PC-3 (cell line): ENCODE data around the gene CAMK1D.

Experiments
- CTCF ChIP-seq: fragments of 300-600 bp; sonication (generic); conservative IDR thresholded peaks from 2 replicates; pipeline ENCODE4 v1.5.1; 2017; ENCODE audit warnings: antibody characterized with exemption, low read depth, mild to moderate bottlenecking, low read length
- EZH2phosphoT487 ChIP-seq: fragments of 300-600 bp; sonication (generic); IDR thresholded peaks from 2 replicates; pipeline ENCODE4 v1.6.1; 2018; ENCODE audit warnings: mild to moderate bottlenecking, antibody characterized with exemption, low read length, borderline replicate concordance

DNA sequence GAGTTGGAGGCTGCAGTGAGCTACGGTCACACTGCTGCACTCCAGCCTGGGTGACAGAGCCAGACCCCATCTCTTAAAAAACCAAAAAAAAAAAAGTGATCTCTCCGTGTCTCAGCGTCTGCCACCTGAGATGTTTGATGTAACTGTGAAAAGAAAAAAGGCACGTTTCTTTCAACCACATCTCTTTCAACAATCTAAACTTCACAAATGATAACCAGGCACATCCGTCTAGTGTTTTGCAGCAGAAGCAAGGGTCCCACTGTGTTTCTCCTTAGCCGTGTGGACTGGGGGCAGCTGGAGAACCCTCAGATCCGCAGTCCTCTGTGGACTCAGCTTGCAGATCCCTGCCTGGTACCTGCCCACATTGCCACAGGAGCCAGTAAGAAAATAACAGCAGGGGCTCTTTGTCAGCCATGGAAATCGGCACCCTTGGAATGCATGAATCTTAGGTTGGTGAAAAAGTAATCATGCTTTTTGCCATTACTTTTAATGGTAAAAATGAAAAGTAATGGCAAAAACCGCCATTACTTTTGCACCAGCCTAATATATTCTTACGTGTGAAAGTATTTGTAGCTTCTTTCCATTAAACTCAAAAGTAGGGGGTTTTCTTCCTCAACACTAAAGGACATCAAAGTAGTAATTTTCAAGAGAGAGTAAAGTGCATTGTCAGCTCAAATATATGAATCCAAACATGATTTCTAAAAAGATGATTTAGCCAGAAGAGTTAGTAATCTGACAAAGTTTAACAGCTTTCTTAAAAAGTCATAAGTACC is 375.6 kb downstream of the CAMK1D start:
- no peak for TF ChIP-seq CTCF
- no peak for TF ChIP-seq EZH2phosphoT487
